HG02884 (cell line): ENCODE results near the gene POTEB2.
"Not testable (repeated sequence)": the region's sequence is repeated elsewhere in the genome, so short reads cannot be mapped to it uniquely, and the experiment has no call there.

ENCODE experiments used
- ATAC-seq: cut with Tn5 transposase; IDR thresholded peaks from one replicate; pipeline ENCODE4 v1.9.1; 2021; ENCODE audit warnings: mild to moderate bottlenecking, moderate library complexity; ENCODE audit not compliant: unreplicated experiment

POTEB2 gene

DNA sequence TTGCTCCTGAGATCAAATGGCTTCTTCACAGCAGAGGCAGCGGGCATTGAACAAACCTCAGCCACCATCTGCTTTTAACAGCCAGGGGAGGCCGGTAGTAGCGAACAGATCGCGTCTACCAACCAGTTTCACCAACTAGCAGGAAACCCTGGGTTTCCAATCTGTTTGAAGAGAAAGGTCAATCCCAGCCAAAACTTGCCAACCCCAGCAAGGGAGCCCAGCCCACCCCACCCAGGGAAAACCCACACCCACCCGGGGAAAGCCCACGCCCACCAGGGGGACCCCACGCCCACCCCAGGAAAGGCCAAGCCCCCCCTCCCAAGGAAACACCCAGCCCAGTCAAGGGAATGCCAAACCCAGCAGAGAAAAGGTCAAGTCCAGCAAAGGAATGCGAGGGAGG lies at the start of gene POTEB2:
Gene POTEB2, minus strand, starts transcription at position 101 of the 400 bp plus-strand sequence. Its CDS starts 33 bp downstream, at position 68.
- not testable (repeated sequence) for ATAC-seq

GRCh38 chr15:20879916-20880315 lies 13.8 kb upstream of the POTEB2 start:
- not testable (repeated sequence) for ATAC-seq

GRCh38 chr15:20878464-20878863 lies 12.3 kb upstream of the POTEB2 start:
- not testable (repeated sequence) for ATAC-seq

DNA sequence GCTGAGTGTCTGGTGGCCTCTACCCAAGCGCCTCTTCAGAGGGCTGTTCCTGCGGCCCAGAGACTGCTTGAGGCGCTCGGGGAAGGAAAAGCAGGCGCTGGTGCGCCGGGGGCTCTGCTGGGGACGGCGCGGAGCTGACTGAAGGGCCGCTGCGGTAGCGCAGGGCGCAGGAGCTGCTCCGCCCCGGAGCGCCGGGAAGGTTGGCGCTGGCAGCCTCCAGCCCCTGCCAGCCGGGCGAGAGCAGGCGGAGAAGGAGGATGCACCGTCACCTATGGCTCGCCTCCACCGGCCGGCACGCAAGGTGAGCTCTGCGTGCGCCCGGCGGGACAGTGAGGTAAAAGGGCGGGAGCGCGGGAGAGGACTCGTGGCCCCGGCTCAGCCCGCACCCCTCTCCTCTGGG lies 11.7 kb upstream of the POTEB2 start:
- ATAC-seq = not testable (repeated sequence)
